ENCODE results near the gene MBNL1. TPM values are rescaled to one million over a fixed set of nuclear protein-coding genes. Genes with fewer than 3 reads are reported as not detected.

Gene MBNL1
- total and polyA plus RNA-seq, 4 donors, result 17.1 to 110 (median 62.3) TPM

- Histone ChIP-seq H3K36me3 (ENCODE audit: control insufficient read depth in 4 of 4, insufficient read depth in 3 of 4, low read depth in 1 of 4, low read length in 3 of 4) (no peaks in the 10 kb centered on the region), H3K4me1 (ENCODE audit: control insufficient read depth in 4 of 4, insufficient read depth in 4 of 4, low read length in 3 of 4) (peaks cover 6 to 49% (median 23%) of the 10 kb centered on the region in 4 donors), H3K9ac (ENCODE audit: low read depth in 1 of 2, low read length in 2 of 2) (no peak overlapping the region), H3K27ac (ENCODE audit: low read depth in 1 of 2, low read length in 2 of 2) (no peak overlapping the region), H3K4me3 (ENCODE audit: low read depth in 1 of 3, low read length in 3 of 3) (no peak overlapping the region), H3K27me3 (ENCODE audit: control insufficient read depth in 4 of 4, insufficient read depth in 4 of 4, low read length in 3 of 4) (no peaks in the 10 kb centered on the region), H3K9me3 (ENCODE audit: control insufficient read depth in 4 of 4, low read length in 3 of 4) (no peaks in the 10 kb centered on the region)
- no peak for DNase-seq (ENCODE audit: low spot score)
- no peak for TF ChIP-seq HNF4G (IDR thresholded peaks at IDR 0.05)
- TF ChIP-seq REST (IDR thresholded peaks at IDR 0.05), result no peak
- no peak for TF ChIP-seq FOXA1 (IDR thresholded peaks at IDR 0.05)
- no peak for TF ChIP-seq RXRA (IDR thresholded peaks at IDR 0.05)
- TF ChIP-seq RAD21 (IDR thresholded peaks at IDR 0.05), result no peak
- TF ChIP-seq YY1 (IDR thresholded peaks at IDR 0.05), result no peak
- no peak for TF ChIP-seq TAF1 (conservative IDR thresholded peaks at IDR 0.05)
- no peak for TF ChIP-seq EGR1 (IDR thresholded peaks at IDR 0.05; ENCODE audit: low read depth in 2 of 2)
- no peak for TF ChIP-seq ZBTB33 (IDR thresholded peaks at IDR 0.05)
- no peak for TF ChIP-seq NR2F2 (IDR thresholded peaks at IDR 0.05)
- TF ChIP-seq FOXA2 (IDR thresholded peaks at IDR 0.05), result no peak
- 63% methylated on average over 3 of the region's 3 CpGs for WGBS
Measured at GRCh38 chr3:152280539-152280938, 11.8 kb downstream of the MBNL1 start.

- H3K9ac ChIP-seq (ENCODE audit: low read depth in 1 of 2, low read length in 2 of 2), result no peak overlapping the region
- no peaks in the 10 kb centered on the region for H3K9me3 ChIP-seq (ENCODE audit: control insufficient read depth in 4 of 4, low read length in 3 of 4)
- H3K27me3 ChIP-seq (ENCODE audit: control insufficient read depth in 4 of 4, insufficient read depth in 4 of 4, low read length in 3 of 4), result no peaks in the 10 kb centered on the region
- H3K4me1 ChIP-seq (ENCODE audit: control insufficient read depth in 4 of 4, insufficient read depth in 4 of 4, low read length in 3 of 4), result peaks cover 6 to 48% (median 23%) of the 10 kb centered on the region in 4 donors
- no peak overlapping the region for H3K27ac ChIP-seq (ENCODE audit: low read depth in 1 of 2, low read length in 2 of 2)
- no peaks in the 10 kb centered on the region for H3K36me3 ChIP-seq (ENCODE audit: control insufficient read depth in 4 of 4, insufficient read depth in 3 of 4, low read depth in 1 of 4, low read length in 3 of 4)
- 37% methylated on average over 2 of the region's 2 CpGs for WGBS
- H3K4me3 ChIP-seq (ENCODE audit: low read depth in 1 of 3, low read length in 3 of 3), result no peak overlapping the region
- no peak for DNase-seq (ENCODE audit: low spot score)
- TF ChIP-seq TAF1 (conservative IDR thresholded peaks at IDR 0.05) (no peak), HNF4G (IDR thresholded peaks at IDR 0.05) (peak; percentile 65), NR2F2 (IDR thresholded peaks at IDR 0.05) (no peak), SP1 (IDR thresholded peaks at IDR 0.05) (peak; percentile 23), RXRA (IDR thresholded peaks at IDR 0.05) (peak in 1 of 2 donors; percentile 23), ZBTB33 (IDR thresholded peaks at IDR 0.05) (no peak), ATF3 (IDR thresholded peaks at IDR 0.05) (no peak), JUND (IDR thresholded peaks at IDR 0.05) (peak in 1 of 2 donors; percentile 23), RAD21 (IDR thresholded peaks at IDR 0.05) (peak; percentile 16 to 20), HNF4A (conservative IDR thresholded peaks at IDR 0.05) (peak; percentile 88 to 89), YY1 (IDR thresholded peaks at IDR 0.05) (no peak), EGR1 (IDR thresholded peaks at IDR 0.05; ENCODE audit: low read depth in 2 of 2) (no peak), FOXA1 (IDR thresholded peaks at IDR 0.05) (no peak), CTCF (IDR thresholded peaks at IDR 0.05; ENCODE audit: low read depth, low read length, missing input control) (no peak), GABPA (IDR thresholded peaks at IDR 0.05 in 1 of 2, conservative IDR thresholded peaks at IDR 0.05 in 1 of 2) (no peak), MAX (IDR thresholded peaks at IDR 0.05) (no peak)
Measured at GRCh38 chr3:152281133-152281713, 12.5 kb downstream of the MBNL1 start.

Measured in liver (tissue), 9 donors.